T-helper 2 cell treated with Interferon-gamma antibody and Interleukin-4, amounts not matched to agents 100 ng/mL and 5 ng/mL, for 36 hours (primary cell): ENCODE measurements around the gene ENO3. TPM values are rescaled to one million over a fixed set of nuclear protein-coding genes. Genes with fewer than 3 reads are reported as not detected.

Source experiments
- intact Hi-C: fragments of 100-400 bp; cut with micrococcal nuclease; formaldehyde crosslinking; loops from one replicate; pipeline ENCODE4 v1.15.1; 2023
- total RNA-seq: library from RNA; stranded (reverse); gene quantifications from 2 replicates; pipeline ENCODE4 v1.2.3, GENCODE V29; 2022

Gene ENO3
- total RNA-seq, 1 donor from 2014 or later = 52.9 TPM

DNA sequence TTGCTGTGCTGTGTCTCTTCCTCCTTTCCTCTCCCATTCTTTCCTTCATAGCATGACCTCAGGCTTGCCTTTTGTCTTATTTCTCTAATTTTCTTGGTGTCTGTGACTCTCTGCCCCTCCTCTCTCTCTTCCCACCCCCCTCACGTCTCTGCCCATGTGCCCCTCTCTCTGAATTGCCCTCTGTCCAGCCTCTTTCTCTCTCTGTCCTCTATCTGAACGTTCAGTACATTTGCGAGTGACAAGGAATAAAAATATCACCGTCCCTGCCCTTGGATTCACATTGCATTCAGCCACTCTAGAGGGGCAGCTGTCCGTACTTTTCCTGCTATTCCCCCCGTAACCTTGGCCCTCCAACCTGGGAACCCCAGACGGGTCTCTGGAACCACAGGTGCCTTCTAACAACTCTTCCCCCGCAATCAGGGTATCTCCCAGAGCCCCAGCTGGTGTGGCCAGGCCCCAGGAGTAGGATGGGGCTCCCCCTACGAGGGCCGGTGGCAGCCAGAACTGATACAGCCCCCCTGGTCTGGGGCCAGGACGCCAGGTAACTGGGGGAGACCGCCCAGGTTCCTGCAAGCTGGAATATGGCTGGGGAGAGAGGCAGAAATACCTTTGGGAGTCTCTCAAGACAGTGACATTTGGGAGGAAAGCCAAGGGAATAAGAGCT, 48.6 kb downstream of the ENO3 start:
- intact Hi-C loops = no loop called here

- intact Hi-C loops = no loop called here
Measured at GRCh38 chr17:5000237-5000639, 49.3 kb downstream of the ENO3 start.

DNA sequence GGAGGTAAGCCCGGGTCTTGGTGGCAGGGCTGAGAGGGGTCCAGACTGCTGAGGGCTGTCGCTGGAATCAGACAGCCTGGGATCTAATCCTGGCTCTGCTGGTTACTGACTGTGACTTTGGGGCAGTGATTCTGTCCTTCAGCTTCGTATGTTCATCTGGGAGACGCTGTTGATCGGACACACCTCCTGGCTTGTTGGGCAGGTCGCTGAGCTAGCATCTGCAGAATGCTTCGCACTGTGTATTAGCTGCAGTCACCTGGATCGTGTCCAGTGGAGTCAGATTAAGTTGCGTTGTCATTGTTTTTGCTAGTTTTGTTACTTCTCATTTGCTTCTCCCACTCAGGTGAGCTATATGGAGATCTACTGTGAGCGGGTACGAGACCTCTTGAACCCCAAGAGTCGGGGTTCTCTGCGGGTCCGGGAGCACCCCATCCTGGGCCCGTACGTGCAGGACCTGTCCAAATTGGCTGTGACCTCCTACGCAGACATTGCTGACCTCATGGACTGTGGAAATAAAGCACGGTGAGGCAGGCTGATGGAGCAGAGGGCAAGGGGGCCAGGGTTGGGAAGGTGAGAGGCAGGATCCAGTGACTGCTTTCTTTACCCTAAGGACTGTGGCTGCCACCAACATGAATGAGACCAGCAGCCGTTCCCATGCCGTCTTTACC, 51.3 kb downstream of the ENO3 start:
- intact Hi-C loops = no loop called here

DNA sequence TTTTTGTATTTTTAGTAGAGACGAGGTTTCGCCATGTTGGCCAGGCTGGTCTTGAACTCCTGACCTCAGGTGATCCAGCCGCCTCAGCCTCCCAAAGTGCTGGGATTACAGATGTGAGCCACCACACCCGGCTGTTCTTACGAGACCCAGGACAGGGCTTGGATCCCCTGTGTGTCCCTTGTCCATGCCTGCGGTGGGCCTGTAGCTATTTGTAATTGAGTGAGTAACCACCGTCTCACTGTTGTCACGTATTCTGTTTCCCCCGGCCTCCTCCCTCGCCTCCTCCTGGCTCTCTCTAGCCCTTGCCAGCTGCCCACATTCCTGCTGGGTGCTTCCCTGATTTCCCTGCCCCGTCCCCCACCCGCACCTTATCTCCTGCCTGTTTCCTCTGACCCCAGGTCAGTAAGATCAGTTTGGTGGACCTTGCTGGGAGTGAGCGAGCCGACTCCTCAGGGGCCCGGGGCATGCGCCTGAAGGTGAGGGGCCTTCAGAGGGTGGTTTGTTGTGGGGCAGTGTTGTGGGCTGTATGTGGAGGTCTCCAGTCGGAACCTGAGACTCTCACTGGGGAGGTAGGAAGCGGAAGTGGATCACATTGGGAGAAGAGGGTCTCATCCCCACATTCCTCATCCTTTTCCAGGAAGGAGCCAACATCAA, 52.4 kb downstream of the ENO3 start:
- intact Hi-C loops = no loop called here

Other genes starting within 250 kb of the ENO3 start
- 77.1 and 81.3 TPM in 2 replicates for gene PELP1, start 247.0 kb upstream of the ENO3 start, total RNA-seq
- gene ARRB2, start 240.5 kb upstream of the ENO3 start, total RNA-seq = 344 and 354 TPM in 2 replicates
- gene MED11, start 219.7 kb upstream of the ENO3 start, total RNA-seq = 21.6 and 23.4 TPM in 2 replicates
- gene ZMYND15, start 211.3 kb upstream of the ENO3 start, total RNA-seq = 0.09 TPM in 1 of 2 replicates, not detected in the other
- 0.75 and 0.80 TPM in 2 replicates for gene CXCL16, start 211.2 kb upstream of the ENO3 start, total RNA-seq
- gene TM4SF5, start 179.2 kb upstream of the ENO3 start, total RNA-seq = not detected in 2 replicates
- gene VMO1, start 164.8 kb upstream of the ENO3 start, total RNA-seq = 0.27 and 0.41 TPM in 2 replicates
- not detected in 2 replicates for gene GLTPD2, start 162.2 kb upstream of the ENO3 start, total RNA-seq
- 153 and 157 TPM in 2 replicates for gene PSMB6, start 155.0 kb upstream of the ENO3 start, total RNA-seq
- 14.0 and 15.8 TPM in 2 replicates for gene PLD2, start 144.0 kb upstream of the ENO3 start, total RNA-seq
- 88.2 and 91.5 TPM in 2 replicates for gene MINK1, start 117.8 kb upstream of the ENO3 start, total RNA-seq
- gene C17orf107, start 51.6 kb upstream of the ENO3 start, total RNA-seq = 0.20 and 0.27 TPM in 2 replicates
- 0.25 and 0.73 TPM in 2 replicates for gene CHRNE, start 48.0 kb upstream of the ENO3 start, total RNA-seq
- not detected in 2 replicates for gene GP1BA, start 18.8 kb upstream of the ENO3 start, total RNA-seq
- 83.9 and 88.9 TPM in 2 replicates for gene SLC25A11, start 11.1 kb upstream of the ENO3 start, total RNA-seq
- 227 and 238 TPM in 2 replicates for gene RNF167, start 10.9 kb upstream of the ENO3 start, total RNA-seq
- 2,499 and 2,527 TPM in 2 replicates for gene PFN1, start 2.6 kb upstream of the ENO3 start, total RNA-seq
- 50.3 and 57.6 TPM in 2 replicates for gene SPAG7, start 16.7 kb downstream of the ENO3 start, total RNA-seq
- 70.7 and 73.7 TPM in 2 replicates for gene CAMTA2, start 36.6 kb downstream of the ENO3 start, total RNA-seq
- gene INCA1, start 46.4 kb downstream of the ENO3 start, total RNA-seq = 0.25 and 0.27 TPM in 2 replicates
- gene KIF1C, start 46.8 kb downstream of the ENO3 start, total RNA-seq = 38.6 and 42.5 TPM in 2 replicates
- 0.16 and 0.30 TPM in 2 replicates for gene SLC52A1, start 84.3 kb downstream of the ENO3 start, total RNA-seq
- gene ZFP3, start 127.3 kb downstream of the ENO3 start, total RNA-seq = 3.5 and 3.7 TPM in 2 replicates
- gene ZNF232, start 160.8 kb downstream of the ENO3 start, total RNA-seq = 11.1 TPM in 2 replicates
- 0.02 and 0.09 TPM in 2 replicates for gene USP6, start 164.9 kb downstream of the ENO3 start, total RNA-seq
- gene ZNF594, start 240.7 kb downstream of the ENO3 start, total RNA-seq = 8.6 and 10.5 TPM in 2 replicates